Activated naive CD4-positive, alpha-beta T cell treated with Interleukin-2 at 50 U/mL for 16 hours (primary cell): ENCODE results near the gene PPP1R12A.
"Not testable (repeated sequence)": the region's sequence is repeated elsewhere in the genome, so short reads cannot be mapped to it uniquely, and the experiment has no call there.

Experiments used
- DNase-seq: peaks from one replicate; pipeline ENCODE4 v3.0.0-alpha.2; 2020

PPP1R12A gene

DNA sequence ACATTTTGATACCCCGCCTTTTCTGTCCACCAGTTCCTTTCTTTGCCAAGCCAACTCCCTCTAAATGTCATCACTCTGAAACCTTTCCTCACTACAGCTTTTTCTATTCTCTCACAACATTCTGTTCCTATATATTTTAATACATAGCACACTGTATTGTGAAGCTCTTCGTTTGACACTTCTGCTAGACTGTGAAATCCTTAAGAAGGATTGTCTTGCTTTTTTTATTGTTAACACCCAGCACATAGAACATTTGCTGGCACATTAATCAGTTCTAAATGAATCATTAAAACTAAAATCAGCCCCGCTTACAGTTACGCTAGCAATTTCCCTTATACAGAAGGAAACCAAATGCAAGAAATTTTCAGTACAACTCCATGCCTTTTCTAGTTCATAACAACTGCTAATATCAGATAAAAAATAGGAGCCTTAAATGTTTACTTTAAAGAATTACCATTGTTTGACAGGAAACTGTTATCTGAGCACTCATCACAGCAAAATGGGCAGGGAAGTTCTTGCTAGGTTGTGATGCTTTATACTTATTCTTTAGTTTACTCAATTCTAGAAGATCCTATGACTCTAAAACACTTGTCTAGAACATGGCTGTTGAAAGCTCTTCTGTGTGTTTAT is 93.5 kb downstream of the PPP1R12A start:
- no peak for DNase-seq

DNA sequence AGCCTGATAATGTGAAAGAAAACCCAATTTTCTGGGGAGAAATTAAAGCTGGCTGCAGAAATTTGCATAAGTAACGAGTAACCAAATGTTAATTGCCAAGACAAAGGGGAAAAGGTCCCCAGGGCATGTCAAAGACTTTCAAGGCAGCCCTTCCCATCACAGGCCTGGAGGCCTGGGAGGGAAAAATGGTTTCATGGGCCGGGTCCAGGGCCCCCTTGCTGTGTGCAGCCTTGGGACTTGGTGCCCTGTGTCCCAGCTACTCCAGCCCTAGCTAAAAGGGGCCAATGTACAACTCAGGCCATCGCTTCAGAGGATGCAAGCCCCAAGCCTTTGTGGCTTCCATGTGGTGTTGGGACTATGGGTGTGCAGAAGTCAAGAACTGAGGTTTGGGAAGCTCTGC is 96.5 kb downstream of the PPP1R12A start:
- no peak for DNase-seq

DNA sequence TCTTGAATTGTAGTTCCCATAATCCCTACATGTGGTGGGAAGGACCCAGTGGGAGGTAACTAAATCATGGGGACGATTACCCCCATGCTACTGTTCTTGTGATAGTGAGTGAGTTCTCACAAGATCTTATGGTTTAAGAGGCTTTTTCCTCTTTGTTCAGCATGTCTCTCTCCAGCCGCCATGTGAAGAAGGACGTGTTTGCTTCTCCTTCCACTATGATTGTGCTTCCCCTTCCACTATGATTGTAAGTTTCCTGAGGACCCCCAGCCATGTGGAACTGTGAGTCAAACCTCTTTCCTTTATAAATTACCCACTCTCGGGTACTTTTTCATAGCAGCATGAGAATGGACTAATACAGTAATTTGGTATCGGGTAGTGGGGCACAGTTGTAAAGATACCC is 97.3 kb downstream of the PPP1R12A start:
- DNase-seq, result no peak

DNA sequence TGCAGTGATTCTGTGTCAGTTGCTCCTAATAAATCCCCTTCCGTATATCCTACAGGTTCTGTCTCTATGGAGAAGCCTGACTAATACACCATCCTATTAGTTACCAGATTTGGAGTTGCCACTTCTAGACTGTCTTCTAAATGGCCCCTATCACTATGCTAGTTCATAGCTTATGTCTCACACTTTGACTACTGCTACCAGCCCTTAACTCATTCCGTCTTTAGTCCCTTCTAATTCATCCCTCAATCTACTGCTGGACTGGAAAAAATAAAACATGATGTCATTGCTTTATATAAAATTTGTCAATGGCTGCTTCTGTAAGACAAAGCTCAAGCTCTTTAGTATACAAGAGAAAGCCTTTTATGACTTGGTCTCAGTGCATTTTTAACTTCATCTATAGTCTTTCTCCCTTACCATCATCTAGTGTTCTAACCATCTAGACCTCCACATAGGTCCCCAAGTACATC is 99.5 kb downstream of the PPP1R12A start:
- DNase-seq, result no peak

DNA sequence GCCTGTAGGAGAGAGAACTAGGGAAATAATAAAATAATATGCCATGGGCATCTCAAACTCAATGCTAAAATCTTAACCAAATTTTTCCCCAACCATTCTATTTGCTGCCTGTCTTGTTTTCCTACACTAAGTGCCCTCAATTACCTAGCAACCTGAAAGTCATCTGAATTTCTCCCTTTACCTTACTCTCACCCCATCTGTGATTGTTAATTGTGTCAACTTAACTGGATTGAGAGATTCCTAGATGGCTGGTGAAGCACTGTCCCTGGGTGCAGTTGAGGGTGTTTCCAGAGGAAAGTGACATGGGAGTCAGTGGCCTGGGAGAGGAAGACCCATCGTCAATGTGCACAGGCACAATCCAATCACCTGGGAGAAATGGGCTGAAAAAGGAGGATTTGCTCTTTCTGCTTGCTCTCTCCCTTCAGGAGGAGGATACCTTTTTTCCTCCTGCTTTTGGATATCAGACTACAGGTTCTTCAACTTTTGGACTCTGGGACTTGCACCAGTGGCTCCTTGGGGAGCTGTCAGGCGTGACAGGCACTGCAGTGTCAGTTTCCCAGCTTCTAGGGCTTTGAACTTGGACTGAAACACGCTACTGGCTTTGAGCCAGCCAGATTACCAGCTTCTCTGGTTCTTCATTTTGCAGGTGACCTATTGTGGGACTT is 100.1 kb downstream of the PPP1R12A start:
- no peak for DNase-seq

GRCh38 chr12:79830440-79830839 is 104.5 kb downstream of the PPP1R12A start:
- DNase-seq, result no peak

- DNase-seq, result no peak
Observed at GRCh38 chr12:79828924-79829323, 106.0 kb downstream of the PPP1R12A start.

GRCh38 chr12:79827484-79827883 is 107.4 kb downstream of the PPP1R12A start:
- no peak for DNase-seq

- DNase-seq, result no peak
Observed at GRCh38 chr12:79826267-79827128, 108.4 kb downstream of the PPP1R12A start.

DNA sequence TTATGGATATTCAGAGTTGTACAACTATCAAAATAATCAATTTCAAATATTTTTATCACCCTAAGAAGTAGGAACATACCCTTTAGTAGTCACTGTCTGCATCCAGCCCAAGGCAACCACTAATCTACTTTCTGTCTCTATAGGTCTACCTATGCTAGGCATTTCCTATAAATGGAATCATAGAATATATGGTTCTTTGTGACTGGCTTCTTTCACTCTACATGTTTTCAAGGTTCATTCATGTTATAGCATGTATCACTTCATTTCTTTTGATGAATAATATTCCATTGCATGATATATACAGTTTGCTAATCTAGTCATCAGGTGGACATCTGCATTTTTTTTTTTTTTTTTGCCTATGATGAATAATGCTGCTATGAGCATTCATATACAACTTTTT is 112.4 kb downstream of the PPP1R12A start:
- DNase-seq, result no peak

GRCh38 chr12:79818856-79819255 is 116.0 kb downstream of the PPP1R12A start:
- DNase-seq, result no peak

DNA sequence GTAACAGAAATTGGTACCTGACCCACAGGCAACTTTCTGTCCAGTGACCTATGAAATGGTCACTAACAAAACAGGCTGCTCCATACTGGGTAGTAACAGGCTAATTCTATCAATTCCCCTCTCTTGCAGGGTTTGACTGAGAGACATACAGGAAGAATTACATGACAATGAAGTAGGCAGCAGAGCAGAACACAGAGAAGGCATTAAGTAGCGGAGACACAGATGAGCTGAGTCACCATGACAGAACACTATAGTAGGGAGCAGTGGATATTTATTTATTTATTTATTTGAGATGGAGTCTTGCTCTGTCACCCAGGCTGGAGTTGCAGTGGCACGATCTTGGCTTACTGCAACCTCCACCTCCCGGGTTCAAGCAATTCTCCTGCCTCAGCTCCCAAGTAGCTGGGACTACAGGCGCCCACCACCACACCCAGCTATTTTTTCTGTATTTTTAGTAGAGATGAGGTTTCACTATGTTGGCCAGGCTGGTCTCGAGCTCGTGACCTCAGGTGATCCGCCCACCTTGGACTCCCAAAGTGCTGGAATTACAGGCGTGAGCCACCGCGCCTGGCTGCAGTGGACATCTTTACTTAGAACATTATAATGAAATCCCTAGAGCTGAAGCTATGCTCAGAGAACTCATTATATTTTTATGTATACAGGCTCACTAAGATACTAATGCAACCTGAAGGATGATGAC is 150.4 kb downstream of the PPP1R12A start:
- DNase-seq, result not testable (repeated sequence)

- no peak for DNase-seq
Observed at GRCh38 chr12:79782172-79782900, 152.6 kb downstream of the PPP1R12A start.

- DNase-seq, result no peak
Observed at GRCh38 chr12:79778802-79779448, 156.0 kb downstream of the PPP1R12A start.

GRCh38 chr12:79776111-79776510 is 158.8 kb downstream of the PPP1R12A start:
- DNase-seq, result no peak

- DNase-seq, result no peak
Observed at GRCh38 chr12:79775355-79776027, 159.4 kb downstream of the PPP1R12A start.

- no peak for DNase-seq
Observed at GRCh38 chr12:79773896-79774295, 161.0 kb downstream of the PPP1R12A start.

- no peak for DNase-seq
Observed at GRCh38 chr12:79769860-79770485, 164.9 kb downstream of the PPP1R12A start.

- DNase-seq, result no peak
Observed at GRCh38 chr12:79769189-79769859, 165.6 kb downstream of the PPP1R12A start.
